Uterus (tissue), 4 donors: ENCODE data around the gene XKR7. TPM values are rescaled to one million over a fixed set of nuclear protein-coding genes. Genes with fewer than 3 reads are reported as not detected.

Experiments
- DNase-seq, 2 donors: peaks; one replicate each; pipeline ENCODE4 v3.0.0-alpha.2; 2019 to 2020
- H3K27ac ChIP-seq, 2 donors: fragments of 200-600 bp; sonication (generic); 1 replicate in 1 of 2; 2 replicates in 1 of 2; pipeline ENCODE4 v1.5.1; 2016 to 2018
- H3K27me3 ChIP-seq, 2 donors: fragments of 200-600 bp; sonication (generic); one replicate each; pipeline ENCODE4 v1.5.1; 2018 to 2019; ENCODE audit warnings: control low read depth in 1 of 2
- H3K36me3 ChIP-seq, 2 donors: fragments of 200-600 bp; sonication (generic); one replicate each; pipeline ENCODE4 v1.5.1; 2019; ENCODE audit warnings: control low read depth in 1 of 2
- H3K4me1 ChIP-seq, 2 donors: fragments of 200-600 bp; sonication (generic); one replicate each; pipeline ENCODE4 v1.5.1; 2018 to 2019; ENCODE audit warnings: control low read depth in 1 of 2
- H3K4me3 ChIP-seq, 2 donors: fragments of 200-600 bp; sonication (generic); 1 replicate in 1 of 2; 2 replicates in 1 of 2; pipeline ENCODE4 v1.5.1; 2018 to 2019; ENCODE audit warnings: mild to moderate bottlenecking in 1 of 2
- H3K9me3 ChIP-seq, 2 donors: fragments of 200-600 bp; sonication (generic); one replicate each; pipeline ENCODE4 v1.5.1; 2019; ENCODE audit warnings: control low read depth in 1 of 2
- CTCF ChIP-seq, 4 experiments: fragments of 200-600 bp in 2 of 4; fragments of 450-650 bp in 2 of 4; sonication (generic) in 2 of 4; IDR thresholded peaks; one replicate each; pipeline ENCODE4 v1.5.1; 2016 to 2019; ENCODE audit warnings: antibody characterized with exemption in 4 of 4, mild to moderate bottlenecking in 2 of 4, moderate library complexity in 1 of 4
- POLR2A ChIP-seq, 2 donors: fragments of 450-650 bp; IDR thresholded peaks; one replicate each; pipeline ENCODE4 v1.6.1; 2016; ENCODE audit warnings: antibody characterized with exemption in 2 of 2, mild to moderate bottlenecking in 1 of 2, moderate library complexity in 1 of 2
- intact Hi-C: fragments of 100-400 bp; cut with DNase I; formaldehyde crosslinking; loops from one replicate; pipeline ENCODE4 v1.15.1; 2023; ENCODE audit warnings: low total_unique reads
- total RNA-seq, 4 donors: library from RNA; depleted of rRNA in 3 of 4; stranded (reverse); fragments of >200 nt in 3 of 4; gene quantifications; one replicate each; pipeline versions ENCODE4 v1.1.0 to v1.2.4, GENCODE V29; 2014 to 2023
- donor health status: DM: yes; HTN: yes; CAD: no.

XKR7 gene
- total RNA-seq, 4 donors from 2014 or later, result 0.14 TPM; not detected in 3

GRCh38 chr20:31989030-31989645 is 21.2 kb downstream of the XKR7 start:
- H3K4me3 ChIP-seq, result no peak overlapping the region
- no peaks in the 10 kb centered on the region for H3K36me3 ChIP-seq
- no peaks in the 10 kb centered on the region for H3K4me1 ChIP-seq
- no peak for TF ChIP-seq CTCF (IDR thresholded peaks at IDR 0.05)
- TF ChIP-seq POLR2A (IDR thresholded peaks at IDR 0.05), result no peak
- intact Hi-C loops, result no loop called here
- H3K27ac ChIP-seq, result no peak overlapping the region
- DNase-seq, result no peak
- H3K9me3 ChIP-seq, result no peaks in the 10 kb centered on the region
- no peaks in the 10 kb centered on the region for H3K27me3 ChIP-seq

- H3K27ac ChIP-seq, result no peak overlapping the region
- H3K4me1 ChIP-seq, result no peaks in the 10 kb centered on the region
- no peak for DNase-seq
- no peak overlapping the region for H3K4me3 ChIP-seq
- no peaks in the 10 kb centered on the region for H3K9me3 ChIP-seq
- intact Hi-C loops, result no loop called here
- no peaks in the 10 kb centered on the region for H3K36me3 ChIP-seq
- TF ChIP-seq POLR2A (IDR thresholded peaks at IDR 0.05) (no peak), CTCF (IDR thresholded peaks at IDR 0.05) (no peak)
- no peaks in the 10 kb centered on the region for H3K27me3 ChIP-seq
Observed at GRCh38 chr20:31990641-31991338, 22.8 kb downstream of the XKR7 start.

GRCh38 chr20:31991339-31991705 is 23.4 kb downstream of the XKR7 start:
- Histone ChIP-seq H3K9me3 (no peaks in the 10 kb centered on the region), H3K4me1 (no peaks in the 10 kb centered on the region), H3K27me3 (no peaks in the 10 kb centered on the region), H3K27ac (no peak overlapping the region), H3K36me3 (no peaks in the 10 kb centered on the region), H3K4me3 (no peak overlapping the region)
- no peak for TF ChIP-seq CTCF (IDR thresholded peaks at IDR 0.05)
- no peak for TF ChIP-seq POLR2A (IDR thresholded peaks at IDR 0.05)
- DNase-seq, result no peak
- intact Hi-C loops, result no loop called here

- intact Hi-C loops, result no loop called here
- no peak for DNase-seq
- no peaks in the 10 kb centered on the region for H3K4me1 ChIP-seq
- H3K27ac ChIP-seq, result no peak overlapping the region
- no peaks in the 10 kb centered on the region for H3K36me3 ChIP-seq
- H3K4me3 ChIP-seq, result no peak overlapping the region
- H3K27me3 ChIP-seq, result no peaks in the 10 kb centered on the region
- no peaks in the 10 kb centered on the region for H3K9me3 ChIP-seq
- no peak for TF ChIP-seq POLR2A (IDR thresholded peaks at IDR 0.05)
- TF ChIP-seq CTCF (IDR thresholded peaks at IDR 0.05), result no peak
Observed at GRCh38 chr20:31992086-31992485, 24.1 kb downstream of the XKR7 start.

GRCh38 chr20:31996996-31997395 is 29.0 kb downstream of the XKR7 start:
- Histone ChIP-seq H3K4me3 (no peak overlapping the region), H3K36me3 (no peaks in the 10 kb centered on the region), H3K27ac (no peak overlapping the region), H3K27me3 (no peaks in the 10 kb centered on the region), H3K9me3 (no peaks in the 10 kb centered on the region), H3K4me1 (no peaks in the 10 kb centered on the region)
- TF ChIP-seq POLR2A (IDR thresholded peaks at IDR 0.05) (no peak), CTCF (IDR thresholded peaks at IDR 0.05) (no peak)
- intact Hi-C loops, result no loop called here
- no peak for DNase-seq
